Muscle layer of duodenum (tissue), 2 donors: ENCODE data around the gene RAB21.

ENCODE experiments used
- H3K27ac ChIP-seq: one replicate; pipeline ENCODE4 v1.7.0; 2013; ENCODE audit warnings: mild to moderate bottlenecking, low read length
- H3K27me3 ChIP-seq: one replicate; pipeline ENCODE4 v1.7.0; 2013; ENCODE audit warnings: low read depth, mild to moderate bottlenecking, control low read depth, low read length
- H3K36me3 ChIP-seq, 2 donors: one replicate each; pipeline ENCODE4 v1.7.0; 2013; ENCODE audit warnings: low read length in 2 of 2, control low read depth in 1 of 2, mild to moderate bottlenecking in 1 of 2; ENCODE audit not compliant: insufficient read depth in 2 of 2, control insufficient read depth in 1 of 2
- H3K4me1 ChIP-seq, 2 donors: one replicate each; pipeline ENCODE4 v1.7.0; 2013; ENCODE audit warnings: low read length in 2 of 2, mild to moderate bottlenecking in 2 of 2, control low read depth in 1 of 2, moderate library complexity in 1 of 2; ENCODE audit not compliant: insufficient read depth in 2 of 2, control insufficient read depth in 1 of 2
- H3K4me3 ChIP-seq, 2 donors: one replicate each; pipeline ENCODE4 v1.7.0; 2013; ENCODE audit warnings: low read length in 2 of 2, low read depth in 1 of 2, mild to moderate bottlenecking in 1 of 2
- H3K9me3 ChIP-seq, 2 donors: one replicate each; pipeline ENCODE4 v1.7.0; 2013; ENCODE audit warnings: low read length in 2 of 2, control low read depth in 1 of 2, mild to moderate bottlenecking in 1 of 2; ENCODE audit not compliant: control insufficient read depth in 1 of 2
- donor health status: healthy.

The RAB21 gene, protein sequence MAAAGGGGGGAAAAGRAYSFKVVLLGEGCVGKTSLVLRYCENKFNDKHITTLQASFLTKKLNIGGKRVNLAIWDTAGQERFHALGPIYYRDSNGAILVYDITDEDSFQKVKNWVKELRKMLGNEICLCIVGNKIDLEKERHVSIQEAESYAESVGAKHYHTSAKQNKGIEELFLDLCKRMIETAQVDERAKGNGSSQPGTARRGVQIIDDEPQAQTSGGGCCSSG

DNA sequence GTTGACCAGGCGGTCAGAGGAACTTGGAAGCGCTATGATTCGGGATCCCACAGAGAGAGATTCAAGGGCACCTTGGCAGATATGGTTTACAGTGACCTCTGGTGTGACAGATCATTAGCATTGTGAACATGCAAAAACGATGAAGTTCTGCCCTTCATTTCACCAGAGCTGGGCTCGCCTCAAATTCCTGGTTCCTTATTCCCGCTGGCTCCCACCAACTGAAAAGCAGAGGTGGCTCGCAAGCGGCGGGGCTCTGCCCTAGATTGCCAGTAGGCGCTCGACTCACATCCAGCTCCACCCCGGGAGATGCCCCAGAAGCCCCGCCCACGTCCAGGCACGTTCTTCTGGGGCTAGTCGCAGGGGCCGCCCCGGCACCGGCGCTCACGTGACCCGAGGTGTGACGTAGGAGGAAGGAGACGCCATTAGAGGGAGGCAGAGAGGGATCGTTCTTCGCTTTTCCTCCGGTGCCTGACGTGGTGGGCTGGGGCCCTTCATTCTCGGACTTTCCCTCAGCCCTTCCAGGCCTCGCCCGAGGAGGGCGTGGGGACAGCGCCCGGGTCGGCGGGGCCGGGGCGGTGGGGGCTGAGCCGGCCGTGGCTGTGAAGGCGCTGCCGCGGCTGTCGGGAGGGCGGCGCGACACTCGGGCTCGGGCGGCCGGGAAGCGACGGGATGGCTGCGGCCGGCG is at the start of gene RAB21:
RAB21 (plus strand) TSS at position 403 of the 685 bp plus-strand sequence; CDS start at position 670, 267 bp downstream.
- Histone ChIP-seq H3K9me3 (peaks cover 4 to 7% of the 10 kb centered on the region in 2 donors), H3K36me3 (peaks cover 6% of the 10 kb centered on the region in 2 donors), H3K4me3 (peak within 1 kb of the TSS; percentile 84 to 97), H3K27ac (peak within 1 kb of the TSS; percentile 98), H3K4me1 (peaks cover 0 to 6% of the 10 kb centered on the region in 2 donors), H3K27me3 (no peaks in the 10 kb centered on the region)

DNA sequence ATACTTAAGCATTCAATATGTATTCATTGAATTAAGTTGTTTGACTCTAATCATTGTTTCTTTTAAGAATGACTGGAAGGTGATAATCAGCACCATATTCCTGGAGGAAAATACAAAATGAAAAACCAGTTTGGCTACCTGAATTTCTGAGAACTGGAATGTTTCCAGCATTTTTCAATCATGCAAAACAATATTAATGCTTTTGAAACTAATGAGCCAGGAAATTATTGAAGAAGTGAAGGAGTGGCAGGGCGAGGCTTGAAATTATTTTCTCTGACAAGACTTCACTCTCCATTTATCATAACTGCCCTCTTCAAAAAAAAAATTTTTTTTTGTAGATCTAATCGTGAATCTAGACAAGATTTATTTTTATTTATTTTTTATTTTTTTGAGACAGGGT is 49.7 kb upstream of the RAB21 start:
- Histone ChIP-seq H3K9me3 (no peaks in the 10 kb centered on the region), H3K27ac (no peak overlapping the region), H3K27me3 (no peaks in the 10 kb centered on the region), H3K4me3 (no peak overlapping the region), H3K4me1 (no peaks in the 10 kb centered on the region), H3K36me3 (peaks cover 13 to 16% of the 10 kb centered on the region in 2 donors)

DNA sequence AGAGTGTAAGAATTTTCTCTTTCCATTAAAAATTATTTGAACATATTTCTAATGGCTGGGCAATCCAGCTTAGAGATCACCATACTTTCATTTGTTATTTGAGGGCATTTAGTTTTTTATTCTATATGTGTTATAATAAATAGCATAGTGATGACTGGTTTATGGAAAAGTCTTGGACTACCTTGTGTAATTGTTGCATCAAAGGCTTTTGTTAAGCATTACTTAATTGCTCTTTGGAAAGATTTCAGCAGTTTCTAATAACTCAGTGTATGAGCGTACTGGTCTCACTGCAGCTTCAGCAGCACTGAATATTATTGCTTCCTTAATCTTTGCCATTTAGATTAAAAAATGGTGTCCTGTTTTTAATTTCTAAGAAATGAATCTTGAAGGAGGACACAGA is 46.0 kb upstream of the RAB21 start:
- no peaks in the 10 kb centered on the region for H3K4me1 ChIP-seq
- H3K4me3 ChIP-seq: no peak overlapping the region
- H3K27ac ChIP-seq: no peak overlapping the region
- no peaks in the 10 kb centered on the region for H3K27me3 ChIP-seq
- peaks cover 0 to 3% of the 10 kb centered on the region in 2 donors for H3K9me3 ChIP-seq
- H3K36me3 ChIP-seq: peaks cover 0 to 7% of the 10 kb centered on the region in 2 donors

DNA sequence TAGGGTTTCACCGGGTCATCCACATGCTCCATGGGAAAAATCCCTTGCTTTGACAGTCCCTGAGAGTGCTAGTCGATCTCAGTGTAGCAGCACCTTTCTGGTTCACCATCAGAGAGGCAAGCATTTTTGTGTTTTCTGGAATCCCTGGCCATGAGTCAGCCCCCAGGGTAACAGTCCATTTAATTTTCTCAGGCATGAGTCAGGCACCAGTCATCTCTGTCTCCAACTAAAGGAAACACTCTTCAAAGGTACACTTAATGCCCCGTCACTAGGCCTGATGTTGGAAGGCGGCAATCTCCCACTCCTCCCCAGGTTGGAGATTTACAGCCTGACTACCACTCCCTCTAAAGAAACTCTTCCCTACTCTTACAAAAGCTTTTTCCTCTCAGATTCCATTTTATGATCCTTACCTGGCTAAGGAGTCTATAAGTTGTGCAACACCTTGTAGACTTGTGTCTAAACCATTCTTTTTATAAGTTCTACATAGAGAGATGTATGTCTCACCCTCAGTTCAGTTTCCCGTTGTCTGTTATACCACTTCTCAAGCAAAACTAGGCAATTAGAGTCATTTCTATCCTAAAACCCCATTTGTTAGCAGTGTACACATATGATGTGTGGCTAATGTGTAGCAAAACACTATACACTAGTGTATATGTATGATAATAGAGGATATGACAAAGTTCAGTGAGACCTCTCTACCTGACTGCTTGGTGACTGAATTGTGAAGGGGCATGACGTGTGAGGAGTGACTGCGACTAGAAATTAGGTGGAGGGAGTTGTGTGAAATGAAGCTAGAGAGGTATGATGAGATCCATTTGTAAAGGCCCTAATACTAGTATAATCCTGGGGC is 44.2 kb upstream of the RAB21 start:
- Histone ChIP-seq H3K27ac (no peak overlapping the region), H3K4me1 (no peaks in the 10 kb centered on the region), H3K36me3 (peaks cover 0 to 7% of the 10 kb centered on the region in 2 donors), H3K9me3 (peaks cover 0 to 3% of the 10 kb centered on the region in 2 donors), H3K4me3 (no peak overlapping the region), H3K27me3 (no peaks in the 10 kb centered on the region)

DNA sequence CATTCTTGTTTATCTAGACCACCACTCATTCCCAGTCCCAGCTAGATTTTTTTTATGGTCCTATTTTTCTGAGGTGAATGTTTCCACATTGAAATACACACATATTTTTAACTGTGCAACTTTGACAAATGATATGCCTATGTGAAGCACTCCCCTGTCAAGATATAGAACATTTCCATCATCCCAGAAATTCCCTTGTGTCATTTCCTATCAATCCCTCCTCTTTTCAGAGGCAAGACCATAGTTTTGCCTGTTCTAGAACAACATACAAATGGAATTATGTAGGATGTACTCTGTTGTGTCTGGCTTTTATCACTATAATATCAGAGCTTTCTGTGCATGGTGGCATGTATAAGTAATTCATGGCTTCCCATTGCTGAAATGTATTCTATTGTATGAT is 36.1 kb upstream of the RAB21 start:
- Histone ChIP-seq H3K9me3 (peaks cover 0 to 3% of the 10 kb centered on the region in 2 donors), H3K27me3 (no peaks in the 10 kb centered on the region), H3K27ac (no peak overlapping the region), H3K36me3 (no peaks in the 10 kb centered on the region), H3K4me3 (no peak overlapping the region), H3K4me1 (no peaks in the 10 kb centered on the region)

DNA sequence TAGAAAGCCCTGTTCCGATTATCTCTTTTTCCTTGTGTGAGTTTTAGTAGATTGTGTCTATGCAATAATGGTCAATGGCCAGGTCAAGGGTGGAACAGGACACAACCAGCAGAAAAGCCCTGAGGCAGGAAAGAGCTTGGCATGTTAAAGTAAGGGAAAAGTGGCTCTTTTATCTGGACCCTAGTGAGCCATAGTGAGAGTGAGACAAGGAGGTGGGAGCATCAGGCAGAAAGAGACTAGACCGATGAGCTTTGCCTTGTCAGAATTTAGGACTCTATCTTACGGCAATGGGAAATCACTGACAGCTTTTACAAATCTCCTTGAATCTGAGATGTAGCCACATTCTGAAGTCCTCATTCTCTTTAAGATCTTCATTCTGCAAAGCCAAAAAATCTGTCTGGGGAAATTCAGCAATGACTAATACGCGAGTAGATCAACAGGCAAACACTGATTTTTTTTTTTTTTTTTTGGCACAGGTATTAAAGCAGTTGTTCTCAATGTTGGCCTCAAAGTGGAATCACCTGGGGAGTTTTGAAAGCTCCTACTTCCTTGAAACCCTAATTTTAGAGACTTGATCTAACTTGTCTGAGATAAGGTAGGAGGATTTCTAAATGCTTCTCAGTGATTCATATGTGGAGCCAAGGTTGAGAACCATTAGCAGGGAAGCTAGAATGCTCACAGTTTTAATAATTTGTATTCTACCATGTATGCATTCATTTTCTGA is 34.9 kb upstream of the RAB21 start:
- Histone ChIP-seq H3K4me1 (no peaks in the 10 kb centered on the region), H3K9me3 (peaks cover 0 to 3% of the 10 kb centered on the region in 2 donors), H3K27me3 (no peaks in the 10 kb centered on the region), H3K4me3 (no peak overlapping the region), H3K36me3 (no peaks in the 10 kb centered on the region), H3K27ac (no peak overlapping the region)

DNA sequence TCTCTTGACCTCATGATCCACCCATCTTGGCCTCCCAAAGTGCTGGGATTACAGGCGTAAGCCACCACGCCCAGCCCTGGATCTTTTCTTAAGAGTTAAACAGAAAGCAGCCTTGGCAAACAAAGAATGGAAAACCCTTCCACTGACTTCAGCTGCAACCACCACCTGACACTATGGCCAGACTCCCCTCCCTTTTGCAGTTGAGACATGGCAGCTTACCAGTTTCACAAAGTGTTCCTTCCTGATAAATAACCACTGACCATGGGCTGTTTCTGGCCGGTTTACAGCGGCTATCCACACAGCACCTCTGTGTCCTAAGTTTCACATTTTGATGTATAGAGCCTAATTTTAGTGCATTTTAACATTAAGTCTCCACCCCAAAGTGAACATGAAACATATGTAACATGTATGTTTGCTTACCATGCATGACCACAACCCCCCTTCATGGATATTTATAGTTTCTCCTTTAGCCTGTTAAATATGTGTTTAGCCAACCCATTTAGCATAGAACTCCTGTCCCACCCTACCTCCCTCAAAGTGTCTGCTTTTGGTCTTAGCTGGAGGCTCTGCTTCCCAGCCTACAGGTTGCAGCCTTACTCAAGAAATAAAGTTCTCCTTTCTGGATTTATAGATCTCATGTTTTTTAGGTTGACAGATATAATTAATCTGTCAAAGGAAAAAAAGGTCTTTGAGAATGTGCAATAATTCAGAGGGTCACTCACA is 32.7 kb upstream of the RAB21 start:
- H3K27ac ChIP-seq: no peak overlapping the region
- H3K4me1 ChIP-seq: no peaks in the 10 kb centered on the region
- no peaks in the 10 kb centered on the region for H3K36me3 ChIP-seq

DNA sequence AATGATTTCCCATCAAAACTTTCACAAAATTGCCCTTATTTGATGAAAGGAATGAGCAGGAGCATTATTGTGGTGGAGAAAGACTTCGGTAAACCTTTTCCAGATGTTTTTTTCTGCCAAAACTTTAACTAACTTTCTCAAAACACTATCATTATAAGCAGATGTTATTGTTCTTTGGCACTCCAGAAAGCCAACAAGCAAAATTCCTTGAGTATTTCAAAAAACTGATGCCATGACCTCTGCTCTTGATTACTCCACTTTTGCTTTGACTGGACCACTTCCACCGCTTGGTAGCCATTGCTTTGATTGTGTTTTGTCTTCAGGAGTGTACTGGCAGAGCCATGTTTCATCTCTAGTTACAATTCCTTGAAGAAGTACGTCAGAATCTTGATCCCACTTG is 29.7 kb upstream of the RAB21 start:
- Histone ChIP-seq H3K36me3 (no peaks in the 10 kb centered on the region), H3K4me1 (no peaks in the 10 kb centered on the region), H3K27ac (no peak overlapping the region), H3K4me3 (no peak overlapping the region), H3K9me3 (no peaks in the 10 kb centered on the region), H3K27me3 (no peaks in the 10 kb centered on the region)

More for the DNA sequence above, 32.7 kb upstream of the RAB21 start:
- no peak overlapping the region for H3K4me3 ChIP-seq
- no peaks in the 10 kb centered on the region for H3K27me3 ChIP-seq
- H3K9me3 ChIP-seq: no peaks in the 10 kb centered on the region

DNA sequence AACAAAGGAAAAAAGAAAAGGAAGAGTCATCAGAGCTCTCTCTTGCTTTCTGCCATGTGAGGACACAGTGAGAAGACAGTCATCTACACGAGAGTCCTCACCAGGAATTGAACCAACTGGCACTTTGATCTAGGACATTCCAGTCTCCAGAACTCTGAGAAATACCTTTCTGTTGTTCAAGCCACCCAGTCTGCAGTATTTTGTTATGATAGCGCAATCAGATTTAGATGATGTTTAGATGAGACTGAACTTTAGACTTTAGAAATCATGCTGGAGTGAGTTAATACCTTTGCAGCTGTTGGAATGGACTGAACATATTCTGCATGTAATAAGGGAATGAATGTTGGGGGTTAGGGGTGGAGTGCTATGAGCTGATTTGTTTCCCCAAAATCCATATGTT is 28.1 kb upstream of the RAB21 start:
- H3K36me3 ChIP-seq: no peaks in the 10 kb centered on the region
- no peaks in the 10 kb centered on the region for H3K4me1 ChIP-seq
- H3K4me3 ChIP-seq: no peak overlapping the region
- no peaks in the 10 kb centered on the region for H3K9me3 ChIP-seq
- H3K27ac ChIP-seq: no peak overlapping the region
- H3K27me3 ChIP-seq: no peaks in the 10 kb centered on the region

DNA sequence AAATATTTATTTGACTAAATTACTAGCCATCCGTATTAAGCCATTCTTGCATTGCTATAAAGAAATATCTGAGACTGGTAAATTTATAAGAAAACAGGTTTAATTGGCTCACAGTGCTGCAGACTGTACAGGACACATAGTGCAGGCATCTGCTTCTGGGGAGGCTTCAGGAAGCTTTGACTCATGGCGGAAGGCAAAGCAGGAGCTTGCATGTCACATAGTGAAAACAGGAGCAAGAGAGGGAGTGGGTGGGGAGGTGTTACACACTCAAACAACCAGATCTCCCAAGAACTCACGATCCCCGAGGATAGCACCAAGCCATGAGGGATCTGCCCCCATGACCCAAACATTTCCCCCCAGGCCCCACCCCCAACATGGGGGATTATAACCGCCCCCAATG is 26.7 kb upstream of the RAB21 start:
- H3K27ac ChIP-seq: no peak overlapping the region
- no peaks in the 10 kb centered on the region for H3K27me3 ChIP-seq
- no peaks in the 10 kb centered on the region for H3K9me3 ChIP-seq
- H3K4me3 ChIP-seq: no peak overlapping the region
- H3K4me1 ChIP-seq: no peaks in the 10 kb centered on the region
- no peaks in the 10 kb centered on the region for H3K36me3 ChIP-seq
